ENCODE measurements around the gene PAH.

GRCh38 chr12:102954134-102954533, 37.1 kb upstream of the PAH start:
- TF ChIP-seq CTCF (IDR thresholded peaks at IDR 0.05) (no peak), POLR2A (IDR thresholded peaks at IDR 0.05) (no peak)
